Spleen (tissue), 7 donors: ENCODE data around the gene ISOC2.

Source experiments
- CTCF ChIP-seq, 11 experiments: fragments of 200-600 bp in 7 of 11; fragments of 450-650 bp in 4 of 11; sonication (generic) in 4 of 11; IDR thresholded peaks in 8 of 11; conservative IDR thresholded peaks in 3 of 11; 1 replicate in 7 of 11; 2 replicates in 4 of 11; pipeline versions ENCODE4 v1.4.0 to v1.8.0; 2016 to 2021; ENCODE audit warnings: antibody characterized with exemption in 11 of 11, inconsistent platforms in 4 of 11, mild to moderate bottlenecking in 1 of 11
- POLR2A ChIP-seq, 3 donors: fragments of 450-650 bp; IDR thresholded peaks; one replicate each; pipeline ENCODE4 v1.5.1; 2017; ENCODE audit warnings: antibody characterized with exemption in 3 of 3, mild to moderate bottlenecking in 1 of 3
- POLR2AphosphoS5 ChIP-seq, 3 donors: sonication (generic); formaldehyde crosslinking; IDR thresholded peaks; one replicate each; pipeline ENCODE4 v1.5.1; 2017; ENCODE audit warnings: antibody characterized with exemption in 3 of 3
- donor health status: DM: no; HTN: no; CAD: no; lungs with moderate emphysema.
- donor health status: DM: no; HTN: no; CAD: no.
- donor health status: DM: no; HTN: no; CAD: no.

DNA sequence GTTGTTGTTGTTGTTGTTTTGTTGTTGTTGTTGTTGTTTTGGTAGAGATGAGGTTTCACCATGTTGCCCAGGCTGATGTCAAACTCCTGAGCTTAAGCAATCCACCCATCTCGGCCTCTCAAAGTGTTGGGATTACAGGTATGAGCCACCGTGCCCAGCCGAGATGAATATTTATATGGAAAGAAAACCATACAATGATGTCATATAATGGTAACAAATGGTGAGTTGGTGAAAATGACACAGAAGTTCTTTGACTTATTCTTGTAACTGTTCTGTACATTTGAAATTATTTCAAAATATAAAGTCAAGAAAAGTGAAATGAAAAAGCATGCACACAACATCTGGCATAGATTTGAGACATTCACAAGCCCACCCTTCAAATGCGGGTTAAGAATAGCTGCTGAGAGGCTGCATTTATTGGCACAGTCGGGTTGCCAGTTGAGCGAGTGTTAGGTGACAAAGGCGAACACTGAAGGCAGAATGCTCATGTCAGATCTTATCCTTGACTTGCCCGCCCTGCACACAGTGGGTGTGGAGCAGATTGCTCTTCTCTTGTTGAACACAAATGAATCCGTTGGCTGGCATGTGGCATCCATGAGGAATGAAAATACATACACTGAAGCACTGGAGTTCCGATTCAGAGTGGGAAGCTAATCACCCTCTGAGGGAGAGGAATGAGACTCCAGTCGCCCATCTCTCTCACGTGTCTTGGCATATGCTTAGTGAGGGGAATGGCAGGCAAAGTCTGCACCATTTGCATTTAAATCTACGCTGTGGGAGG is 38.0 kb downstream of the ISOC2 start:
- TF ChIP-seq POLR2AphosphoS5 (IDR thresholded peaks at IDR 0.05) (no peak), POLR2A (IDR thresholded peaks at IDR 0.05) (no peak), CTCF (IDR thresholded peaks at IDR 0.05 in 8 of 11, conservative IDR thresholded peaks at IDR 0.05 in 3 of 11) (no peak)
